Activated T-cell treated with anti-CD3 and anti-CD28 coated beads, Interleukin-2, amount 50 U/mL, for 4 hours (primary cell): ENCODE data around the gene ITGA5. TPM values are rescaled to one million over a fixed set of nuclear protein-coding genes. Genes with fewer than 3 reads are reported as not detected.

Experiments
- ATAC-seq, 2 donors: fragments of 200-7000 bp; cut with Tn5 transposase; one replicate each; pipeline ENCODE4 v1.10.0; 2021
- DNase-seq: peaks from one replicate; pipeline ENCODE4 v3.0.0-alpha.2; 2020
- H3K27me3 Mint-ChIP-seq: one replicate; pipeline ENCODE4 v1.8.0; 2021; ENCODE audit warnings: low read depth, mixed read lengths
- H3K36me3 Mint-ChIP-seq: one replicate; pipeline ENCODE4 v1.8.0; 2022; ENCODE audit warnings: mixed read lengths; ENCODE audit not compliant: insufficient read depth
- H3K4me1 Mint-ChIP-seq: one replicate; pipeline ENCODE4 v1.8.0; 2021; ENCODE audit warnings: low read depth, mixed read lengths
- H3K4me3 Mint-ChIP-seq: one replicate; pipeline ENCODE4 v1.8.0; 2021; ENCODE audit warnings: mild to moderate bottlenecking, moderate library complexity, mixed read lengths
- H3K9me3 Mint-ChIP-seq: one replicate; pipeline ENCODE4 v1.8.0; 2021; ENCODE audit warnings: mixed read lengths
- total RNA-seq, 3 donors: library from RNA; stranded (reverse); gene quantifications; one replicate each; pipeline ENCODE4 v1.2.1, GENCODE V29; 2021

The ITGA5 gene
- total RNA-seq, 3 donors from 2014 or later: 9.3 to 16.4 (median 12.4) TPM

DNA sequence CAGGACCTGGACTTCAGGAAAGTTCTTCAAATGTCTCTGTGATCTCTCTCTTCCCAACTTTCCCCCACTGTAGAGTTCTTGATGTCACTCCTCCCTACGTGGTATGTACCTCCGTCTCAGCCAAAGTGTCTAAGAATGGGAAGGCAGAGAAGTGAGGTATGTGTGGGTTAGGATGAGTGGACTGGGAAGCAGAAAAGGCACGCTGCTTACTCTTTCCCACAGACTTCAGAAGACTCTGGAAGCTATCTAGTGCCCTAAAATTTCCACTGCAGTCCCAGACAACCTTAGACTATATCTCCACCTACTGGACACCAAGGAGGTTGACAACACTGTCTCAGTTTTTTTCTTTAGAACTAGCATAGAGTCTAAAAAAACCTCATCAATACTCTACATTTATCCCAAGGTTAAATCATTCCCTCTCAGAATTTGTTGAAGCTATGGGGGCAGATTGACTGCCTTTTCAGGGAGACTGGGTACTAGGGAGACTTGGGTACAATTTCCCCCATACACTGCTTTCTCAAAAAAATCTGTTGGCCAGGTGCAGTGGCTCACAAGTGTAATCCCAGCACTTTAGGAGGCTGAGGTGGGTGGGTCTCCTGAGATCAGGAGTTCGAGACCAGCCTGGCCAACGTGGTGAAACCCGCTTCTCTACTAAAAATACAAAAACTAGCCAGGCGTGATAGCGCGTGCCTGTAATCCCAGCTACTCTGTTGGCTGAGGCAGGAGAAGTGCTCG lies 20.6 kb upstream of the ITGA5 start:
- Mint-ChIP-seq H3K27me3 (no peaks in the 10 kb centered on the region), H3K4me1 (peaks cover 7% of the 10 kb centered on the region), H3K4me3 (no peak overlapping the region), H3K9me3 (no peaks in the 10 kb centered on the region), H3K36me3 (no peaks in the 10 kb centered on the region)
- ATAC-seq (peak; percentile 80 to 83), DNase-seq (no peak)

DNA sequence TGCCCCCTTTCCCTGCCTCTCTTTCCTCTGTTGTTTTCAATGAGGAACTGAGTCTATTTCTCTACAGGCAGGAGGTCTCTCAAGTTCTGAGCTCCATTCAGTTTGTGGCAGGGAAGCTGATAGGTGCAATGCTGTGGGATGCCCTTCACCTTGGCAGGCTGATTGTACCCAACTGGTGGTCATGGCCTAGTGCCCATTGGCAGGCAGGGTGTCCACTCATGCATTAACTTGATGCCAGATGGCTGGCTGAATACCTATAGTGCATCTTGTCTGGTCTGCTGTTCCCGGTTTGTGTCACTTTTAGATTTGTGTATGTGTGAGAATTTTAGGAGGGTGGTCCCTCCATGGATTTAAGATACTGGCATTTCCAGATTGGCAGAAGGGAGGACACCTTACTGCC lies 20.0 kb upstream of the ITGA5 start:
- Mint-ChIP-seq H3K36me3 (no peaks in the 10 kb centered on the region), H3K4me3 (no peak overlapping the region), H3K9me3 (no peaks in the 10 kb centered on the region), H3K4me1 (peaks cover 7% of the 10 kb centered on the region), H3K27me3 (no peaks in the 10 kb centered on the region)
- ATAC-seq: no peak
- DNase-seq: no peak

DNA sequence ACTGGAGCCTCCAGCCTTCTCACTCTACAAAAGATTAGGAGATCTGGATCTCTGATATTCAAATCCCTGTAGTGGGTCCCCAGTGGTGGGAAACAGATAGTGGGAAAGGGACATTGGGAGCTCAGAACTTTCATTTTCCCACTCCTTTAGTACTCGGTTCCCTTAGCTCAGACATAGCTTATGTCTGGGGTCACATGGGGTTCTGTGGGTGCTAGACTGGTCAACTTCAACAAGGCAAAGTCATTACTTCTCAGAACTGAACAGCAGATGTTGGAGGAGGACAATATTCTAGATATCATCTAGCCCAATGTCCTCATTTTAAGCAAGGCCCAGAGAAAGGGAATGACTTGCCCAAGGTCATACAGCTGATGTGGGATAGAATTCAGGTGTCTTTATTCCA lies 19.5 kb upstream of the ITGA5 start:
- H3K36me3 Mint-ChIP-seq: no peaks in the 10 kb centered on the region
- peaks cover 7% of the 10 kb centered on the region for H3K4me1 Mint-ChIP-seq
- H3K4me3 Mint-ChIP-seq: no peak overlapping the region
- H3K27me3 Mint-ChIP-seq: no peaks in the 10 kb centered on the region
- ATAC-seq (no peak), DNase-seq (no peak)
- H3K9me3 Mint-ChIP-seq: no peaks in the 10 kb centered on the region

DNA sequence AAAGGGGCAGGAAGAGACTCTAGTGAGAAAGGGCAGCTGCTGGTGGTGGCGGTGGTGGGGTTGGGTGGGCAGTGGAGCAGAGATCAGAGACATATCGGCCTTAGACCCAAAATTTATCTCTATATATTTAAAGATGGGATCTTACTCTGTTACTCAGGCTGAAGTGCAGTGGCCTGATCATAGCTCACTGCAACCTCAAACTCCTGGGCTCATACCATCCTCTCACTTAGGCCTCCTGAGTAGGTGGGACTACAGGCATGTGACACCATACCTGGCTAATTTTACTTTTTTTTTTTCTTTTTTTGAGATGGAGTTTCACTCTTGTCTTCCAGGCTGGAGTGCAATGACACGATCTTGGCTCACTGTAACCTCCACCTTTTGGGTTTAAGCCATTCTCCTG lies 18.6 kb upstream of the ITGA5 start:
- ATAC-seq (peak in 1 of 2 donors; percentile 23), DNase-seq (no peak)
- no peak overlapping the region for H3K4me3 Mint-ChIP-seq
- peaks cover 11% of the 10 kb centered on the region for H3K4me1 Mint-ChIP-seq
- no peaks in the 10 kb centered on the region for H3K36me3 Mint-ChIP-seq
- no peaks in the 10 kb centered on the region for H3K27me3 Mint-ChIP-seq
- H3K9me3 Mint-ChIP-seq: no peaks in the 10 kb centered on the region

DNA sequence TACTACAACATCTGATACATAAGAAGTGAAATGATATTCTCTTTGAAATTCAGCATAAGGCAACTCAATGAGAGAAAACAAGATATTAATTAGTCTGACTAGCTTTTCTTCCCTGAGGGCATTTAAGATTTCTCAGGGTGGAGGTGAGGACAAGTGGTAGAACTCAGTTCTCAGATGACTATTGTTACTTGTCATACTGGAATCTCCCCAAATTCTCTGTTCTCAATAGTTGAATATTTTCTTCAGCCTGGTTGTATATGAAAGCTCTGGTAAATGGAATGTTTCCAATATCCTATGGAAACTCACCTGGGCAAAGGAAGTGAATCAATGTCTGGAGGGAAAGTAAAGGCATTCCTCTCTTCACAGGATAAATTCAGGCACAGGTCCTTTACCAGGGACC lies 18.2 kb upstream of the ITGA5 start:
- Mint-ChIP-seq H3K36me3 (no peaks in the 10 kb centered on the region), H3K4me3 (no peak overlapping the region), H3K9me3 (no peaks in the 10 kb centered on the region), H3K4me1 (peaks cover 15% of the 10 kb centered on the region), H3K27me3 (no peaks in the 10 kb centered on the region)
- DNase-seq (no peak), ATAC-seq (peak; percentile 51 to 55)

DNA sequence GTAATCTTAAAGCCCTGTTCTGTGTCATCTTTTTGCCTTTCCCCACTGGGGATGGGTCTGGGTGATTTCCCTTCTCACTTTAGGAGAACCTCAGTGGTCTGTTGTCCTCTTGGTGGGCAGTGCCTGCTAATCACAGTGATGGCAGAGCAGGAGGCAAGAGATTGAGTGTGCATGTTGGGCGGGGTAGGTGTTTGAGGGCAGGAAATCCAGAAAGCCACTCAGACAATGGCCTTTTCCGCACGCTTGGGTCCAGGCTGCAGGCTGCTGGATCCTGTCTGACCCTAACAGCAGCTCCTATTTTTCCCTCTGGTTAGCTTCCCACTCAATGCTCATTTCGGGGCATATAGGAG lies 13.7 kb upstream of the ITGA5 start:
- no peaks in the 10 kb centered on the region for H3K9me3 Mint-ChIP-seq
- H3K27me3 Mint-ChIP-seq: no peaks in the 10 kb centered on the region
- no peak overlapping the region for H3K4me3 Mint-ChIP-seq
- peaks cover 26% of the 10 kb centered on the region for H3K4me1 Mint-ChIP-seq
- ATAC-seq (no peak), DNase-seq (no peak)
- no peaks in the 10 kb centered on the region for H3K36me3 Mint-ChIP-seq

DNA sequence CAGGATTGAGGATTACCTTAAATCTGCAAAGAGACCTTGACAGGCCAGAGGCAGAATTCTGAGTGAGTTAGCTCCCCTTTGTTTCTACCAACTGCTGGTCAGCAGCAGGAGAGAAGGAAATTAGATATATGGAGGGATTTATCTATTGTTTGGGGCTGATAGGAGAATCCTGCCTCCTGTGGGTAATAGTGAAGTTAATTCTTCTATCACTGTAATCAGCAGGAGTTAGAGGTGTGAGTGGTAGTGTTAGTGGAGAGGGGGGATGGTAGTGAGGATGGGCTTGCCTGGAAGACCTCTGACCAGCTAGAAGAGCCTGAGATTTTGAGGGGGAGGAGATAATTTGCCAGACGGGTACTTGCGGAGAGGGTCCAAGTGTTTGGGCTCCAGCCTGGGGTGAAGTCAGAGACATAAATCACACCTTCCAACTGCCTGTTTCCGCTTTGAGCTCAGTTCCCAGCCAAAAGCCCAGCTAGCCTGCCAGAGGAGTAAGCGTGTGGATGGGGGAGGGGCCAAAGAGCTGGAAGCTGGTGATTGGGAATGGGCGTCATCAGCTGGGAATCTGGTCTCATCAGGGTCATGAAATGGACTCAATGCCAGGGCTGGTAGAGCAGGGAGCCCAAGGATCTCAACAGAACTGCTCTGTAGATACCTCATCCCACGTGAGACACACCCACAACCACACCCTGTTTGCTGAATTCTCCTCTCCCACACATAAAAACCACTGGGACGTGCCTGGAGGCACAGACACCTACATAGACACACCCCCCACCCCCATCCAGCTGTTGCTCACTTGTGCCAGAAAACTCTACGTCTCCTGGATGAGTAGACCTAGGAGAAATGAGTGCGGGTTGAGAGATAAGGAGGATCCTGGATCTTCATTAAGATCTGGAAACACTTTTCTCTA lies 13.1 kb upstream of the ITGA5 start:
- Mint-ChIP-seq H3K27me3 (no peaks in the 10 kb centered on the region), H3K36me3 (no peaks in the 10 kb centered on the region), H3K4me3 (no peak overlapping the region), H3K4me1 (peaks cover 28% of the 10 kb centered on the region), H3K9me3 (no peaks in the 10 kb centered on the region)
- ATAC-seq (no peak), DNase-seq (no peak)

DNA sequence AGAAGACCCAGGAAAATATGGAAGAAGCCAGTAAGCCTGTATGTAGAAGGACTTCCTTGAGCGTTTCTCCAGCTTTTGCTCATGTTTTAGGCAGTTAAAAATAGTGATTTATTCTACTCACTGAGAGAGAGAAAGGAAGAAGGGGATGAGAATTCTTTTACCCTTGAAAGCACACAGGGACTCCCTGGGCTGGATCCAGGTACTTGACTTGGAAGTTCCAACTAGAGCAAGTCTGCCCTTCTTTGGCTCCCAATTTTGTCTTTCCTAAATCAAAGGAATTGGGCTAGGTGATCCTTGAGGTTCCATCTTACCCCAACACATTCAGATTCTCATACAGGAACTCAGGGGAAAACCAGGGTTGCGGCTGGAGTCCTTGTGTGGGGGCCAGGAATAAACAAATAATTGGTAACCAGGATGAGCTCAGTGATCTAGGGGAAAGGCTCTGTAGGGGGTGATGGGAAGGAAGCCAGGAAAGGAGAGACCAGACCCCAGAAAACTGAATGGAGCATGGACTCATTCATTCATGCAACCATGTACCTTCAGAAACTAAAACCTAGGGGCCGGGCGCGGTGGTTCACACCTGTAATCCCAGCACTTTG lies 11.5 kb upstream of the ITGA5 start:
- Mint-ChIP-seq H3K36me3 (no peaks in the 10 kb centered on the region), H3K4me3 (no peak overlapping the region), H3K4me1 (peaks cover 28% of the 10 kb centered on the region), H3K27me3 (peaks cover under 1% of the 10 kb centered on the region), H3K9me3 (no peaks in the 10 kb centered on the region)
- no peak for DNase-seq
- no peak for ATAC-seq

DNA sequence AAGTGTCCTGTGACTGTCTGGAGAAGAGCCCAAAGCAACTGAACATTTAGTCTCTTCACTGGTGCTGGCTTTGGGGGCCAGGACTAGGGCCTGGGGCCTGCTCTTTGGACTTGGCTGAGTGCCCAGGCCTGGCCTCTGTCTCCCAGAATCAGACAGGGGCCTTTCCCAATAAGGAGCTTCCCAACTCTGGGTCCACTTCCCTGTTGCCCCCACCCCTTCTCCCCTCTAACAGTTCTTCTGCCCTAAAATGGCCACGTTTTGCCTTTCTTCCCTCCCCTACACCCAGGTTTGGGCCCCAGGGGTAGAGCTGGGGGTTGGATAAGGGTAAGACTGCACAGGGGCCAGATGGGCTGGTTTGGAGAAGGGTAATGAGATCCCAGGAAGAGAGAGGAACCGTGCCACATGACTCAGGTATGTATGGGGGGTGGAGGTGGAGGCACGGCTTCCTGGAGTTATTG lies 10.0 kb upstream of the ITGA5 start:
- DNase-seq (no peak), ATAC-seq (no peak)
- Mint-ChIP-seq H3K9me3 (no peaks in the 10 kb centered on the region), H3K4me1 (peaks cover 28% of the 10 kb centered on the region), H3K36me3 (no peaks in the 10 kb centered on the region), H3K4me3 (no peak overlapping the region), H3K27me3 (peaks cover 3% of the 10 kb centered on the region)

DNA sequence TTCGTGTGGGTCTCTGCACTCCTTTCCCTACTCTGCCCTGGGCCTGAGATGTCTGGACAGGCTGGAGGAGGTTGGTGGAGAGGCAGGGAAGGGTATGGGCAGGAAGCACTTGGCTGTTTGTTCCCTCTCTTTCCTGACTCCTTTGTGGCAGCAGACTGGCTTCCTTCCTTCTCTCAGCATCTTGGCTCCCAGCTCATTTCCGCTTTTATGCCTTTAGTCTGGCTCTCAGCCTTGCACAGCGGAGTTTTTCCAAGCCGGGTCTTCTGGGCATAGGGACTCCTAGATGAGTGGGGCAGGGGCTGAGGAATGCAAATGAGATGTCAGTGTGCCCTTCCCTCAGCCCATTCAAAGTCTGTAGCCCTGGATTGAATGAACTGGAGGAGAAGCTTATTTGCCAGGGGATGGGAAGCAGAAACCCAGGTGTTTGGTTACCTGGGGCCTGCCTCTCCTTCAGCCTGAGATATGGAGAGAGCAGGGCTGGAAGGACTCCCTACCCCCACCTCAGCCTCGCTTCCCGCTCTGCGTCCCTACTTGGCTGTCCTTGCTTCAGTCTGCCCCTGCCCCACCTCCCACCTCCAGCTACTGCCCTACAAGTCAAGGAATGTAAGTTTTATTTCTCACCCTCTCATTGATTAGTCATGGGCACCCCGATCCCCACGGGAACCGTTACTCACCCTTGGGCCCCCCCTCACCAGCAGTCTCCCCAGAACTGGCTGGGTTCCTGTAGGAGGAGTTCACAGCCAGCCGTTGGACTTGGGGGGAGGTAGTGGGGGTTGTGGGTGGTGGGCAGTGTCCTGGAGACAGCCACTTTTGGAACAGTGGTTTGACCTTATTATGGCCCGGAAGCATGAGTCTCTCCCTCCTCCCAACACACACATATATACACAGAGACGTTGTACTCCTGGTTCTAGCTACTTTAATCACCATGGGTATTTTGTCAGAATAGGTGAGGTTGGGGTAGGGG lies 9.3 kb upstream of the ITGA5 start:
- H3K27me3 Mint-ChIP-seq: peaks cover 3% of the 10 kb centered on the region
- peaks cover 30% of the 10 kb centered on the region for H3K4me1 Mint-ChIP-seq
- ATAC-seq (peak in 1 of 2 donors; percentile 48), DNase-seq (no peak)
- H3K36me3 Mint-ChIP-seq: no peaks in the 10 kb centered on the region
- H3K9me3 Mint-ChIP-seq: no peaks in the 10 kb centered on the region
- no peak overlapping the region for H3K4me3 Mint-ChIP-seq

DNA sequence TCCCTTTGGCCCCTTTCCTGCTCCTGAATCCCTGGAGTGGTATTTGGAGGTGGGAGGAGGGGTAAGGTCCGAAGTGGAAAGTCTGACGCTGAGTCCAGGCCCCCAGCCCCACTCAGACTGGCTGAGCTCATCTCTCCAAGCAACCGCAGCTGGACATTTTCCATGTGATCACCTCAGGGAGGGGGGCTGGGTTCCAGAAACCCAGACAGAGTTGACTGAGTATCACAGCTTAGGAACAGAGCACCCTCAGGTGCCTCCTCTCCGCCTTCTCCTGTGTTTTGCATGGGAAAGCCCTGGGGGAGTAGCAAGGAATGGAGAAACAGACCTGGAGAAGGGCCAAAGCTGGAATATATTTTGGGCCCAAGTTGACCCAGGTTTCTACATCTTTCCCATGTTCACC lies 8.0 kb upstream of the ITGA5 start:
- Mint-ChIP-seq H3K36me3 (no peaks in the 10 kb centered on the region), H3K4me3 (no peak overlapping the region), H3K27me3 (peaks cover 3% of the 10 kb centered on the region), H3K4me1 (peaks cover 24% of the 10 kb centered on the region), H3K9me3 (no peaks in the 10 kb centered on the region)
- DNase-seq (no peak), ATAC-seq (no peak)

DNA sequence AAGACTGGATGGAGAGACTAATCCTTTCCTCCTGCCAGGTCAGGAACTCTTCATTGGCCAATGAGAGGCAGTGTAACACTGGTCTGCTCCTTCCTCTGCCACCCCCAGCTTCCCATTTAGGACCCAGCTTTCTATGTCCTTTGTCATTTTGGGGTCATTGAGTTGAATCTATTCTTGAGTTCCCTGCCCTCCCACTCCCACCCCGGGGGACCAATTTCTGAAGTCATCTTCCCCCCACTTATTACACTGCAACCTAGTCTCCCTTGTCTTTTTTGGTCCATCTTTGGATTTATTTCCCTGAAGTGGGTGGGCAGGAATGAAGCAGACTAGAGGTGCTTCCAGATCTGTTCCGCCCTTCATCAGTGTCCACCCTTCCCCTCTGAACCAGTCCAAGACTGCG lies 7.6 kb upstream of the ITGA5 start:
- H3K4me3 Mint-ChIP-seq: no peak overlapping the region
- no peak for ATAC-seq
- peaks cover 3% of the 10 kb centered on the region for H3K27me3 Mint-ChIP-seq
- peaks cover 20% of the 10 kb centered on the region for H3K4me1 Mint-ChIP-seq
- no peaks in the 10 kb centered on the region for H3K9me3 Mint-ChIP-seq
- no peaks in the 10 kb centered on the region for H3K36me3 Mint-ChIP-seq
- DNase-seq: no peak

DNA sequence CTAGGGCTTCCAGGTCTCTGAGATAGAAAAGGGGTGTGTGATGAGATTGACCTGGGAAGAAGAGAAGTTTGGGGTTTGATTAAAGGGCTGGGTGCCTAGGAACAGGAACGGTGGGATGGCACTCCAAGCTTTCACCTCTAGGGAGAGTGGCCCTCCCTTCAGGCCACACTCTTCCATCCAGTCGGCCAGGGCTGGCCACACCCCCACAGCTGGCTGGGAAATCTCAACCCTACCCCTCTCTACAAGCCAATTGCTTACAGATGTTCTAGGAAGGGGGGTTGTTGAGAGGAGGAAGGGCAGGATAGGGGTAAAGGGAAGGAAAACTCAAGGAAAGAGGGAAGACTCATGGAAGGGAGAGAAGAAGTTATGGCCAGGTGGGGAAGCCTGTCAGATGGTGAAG lies 6.6 kb upstream of the ITGA5 start:
- Mint-ChIP-seq H3K36me3 (no peaks in the 10 kb centered on the region), H3K4me1 (peaks cover 21% of the 10 kb centered on the region), H3K27me3 (peaks cover 3% of the 10 kb centered on the region), H3K4me3 (no peak overlapping the region), H3K9me3 (no peaks in the 10 kb centered on the region)
- ATAC-seq: no peak
- DNase-seq: no peak

DNA sequence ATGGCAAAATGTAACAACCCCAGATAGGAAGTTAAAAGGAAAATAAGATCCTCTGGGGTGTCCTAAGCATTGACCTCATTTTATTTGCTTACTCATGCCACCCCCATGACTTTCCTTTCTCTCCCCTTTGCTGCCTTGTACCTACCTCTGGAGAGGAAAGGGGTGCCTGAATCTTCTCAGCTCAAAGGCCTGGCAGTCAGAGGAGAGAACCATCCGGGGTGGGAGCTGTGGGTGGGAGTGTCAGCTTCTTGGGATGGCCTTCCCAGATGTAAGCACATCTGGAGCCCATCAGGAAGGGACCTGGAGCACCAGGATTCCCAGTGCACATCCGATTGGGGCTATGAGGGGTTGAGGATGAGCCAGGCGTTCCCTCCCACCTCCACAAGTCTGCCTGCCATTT lies 5.2 kb upstream of the ITGA5 start:
- peaks cover 35% of the 10 kb centered on the region for H3K4me1 Mint-ChIP-seq
- H3K4me3 Mint-ChIP-seq: no peak overlapping the region
- no peaks in the 10 kb centered on the region for H3K36me3 Mint-ChIP-seq
- no peaks in the 10 kb centered on the region for H3K9me3 Mint-ChIP-seq
- H3K27me3 Mint-ChIP-seq: peaks cover 3% of the 10 kb centered on the region
- ATAC-seq (no peak), DNase-seq (no peak)
